ENCODE results near the gene CTSZ.

Gene CTSZ

DNA sequence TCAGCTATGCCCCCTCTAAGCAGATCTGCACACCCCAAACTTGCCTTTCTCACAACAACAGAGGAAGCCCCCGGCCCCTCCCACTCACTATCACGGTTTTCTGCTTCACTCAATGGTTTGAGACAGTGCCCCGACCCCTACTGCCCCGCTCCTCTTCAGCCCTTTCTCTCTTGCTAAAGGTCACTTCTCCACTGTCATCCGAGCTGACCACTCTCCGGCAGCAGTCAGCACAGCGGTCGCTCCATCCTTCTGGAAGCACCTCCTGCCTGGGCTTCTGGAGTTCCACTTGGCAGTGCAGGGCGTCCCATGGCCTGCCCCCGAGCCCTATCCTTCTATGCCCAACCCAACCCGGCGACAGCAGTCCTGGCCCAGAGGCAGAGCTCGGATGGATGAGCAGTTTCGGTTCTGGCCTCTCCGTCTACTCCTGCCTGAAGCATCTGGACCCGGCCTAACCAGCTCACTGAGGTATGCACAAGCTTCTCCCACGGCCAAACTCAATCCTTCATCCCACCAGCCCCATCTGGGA, 4.1 kb downstream of the CTSZ start (continued):
- TF ChIP-seq PATZ1 (CRISPR knock-in tag; IDR thresholded peaks at IDR 0.05; ENCODE audit: borderline replicate concordance) (no peak), ISL1 (CRISPR knock-in tag; IDR thresholded peaks at IDR 0.05) (no peak), ESRRG (CRISPR knock-in tag; IDR thresholded peaks at IDR 0.05) (no peak)

- TF ChIP-seq SNAI2 (CRISPR knock-in tag; IDR thresholded peaks at IDR 0.05) (no peak), POU6F1 (CRISPR knock-in tag; IDR thresholded peaks at IDR 0.05; ENCODE audit: borderline replicate concordance, low read depth) (no peak), RARB (CRISPR knock-in tag; IDR thresholded peaks at IDR 0.05) (no peak), ZFP30 (CRISPR knock-in tag; IDR thresholded peaks at IDR 0.05) (no peak), ZFP3 (CRISPR knock-in tag; IDR thresholded peaks at IDR 0.05) (no peak), ZC3H10 (CRISPR knock-in tag; IDR thresholded peaks at IDR 0.05) (no peak), ARNTL (CRISPR knock-in tag; IDR thresholded peaks at IDR 0.05; ENCODE audit: borderline replicate concordance, low read depth) (no peak), ESRRG (CRISPR knock-in tag; IDR thresholded peaks at IDR 0.05) (no peak), GLIS3 (CRISPR knock-in tag; IDR thresholded peaks at IDR 0.05) (no peak), CSDC2 (CRISPR knock-in tag; IDR thresholded peaks at IDR 0.05) (no peak), BACH2 (CRISPR knock-in tag; IDR thresholded peaks at IDR 0.05; ENCODE audit: borderline replicate concordance) (no peak), ZNF8 (CRISPR knock-in tag; IDR thresholded peaks at IDR 0.05) (no peak), ISL1 (CRISPR knock-in tag; IDR thresholded peaks at IDR 0.05) (no peak), TCF4 (CRISPR knock-in tag; IDR thresholded peaks at IDR 0.05; ENCODE audit: borderline replicate concordance) (no peak), ZNF70 (CRISPR knock-in tag; IDR thresholded peaks at IDR 0.05) (no peak), ZNF565 (CRISPR knock-in tag; conservative IDR thresholded peaks at IDR 0.05; ENCODE audit: low read depth) (no peak), PATZ1 (CRISPR knock-in tag; IDR thresholded peaks at IDR 0.05; ENCODE audit: borderline replicate concordance) (no peak), TOX (CRISPR knock-in tag; IDR thresholded peaks at IDR 0.05; ENCODE audit: borderline replicate concordance) (no peak), CREB5 (CRISPR knock-in tag; IDR thresholded peaks at IDR 0.05; ENCODE audit: low read depth) (no peak)
- TF ChIP-seq, protein P1, sequence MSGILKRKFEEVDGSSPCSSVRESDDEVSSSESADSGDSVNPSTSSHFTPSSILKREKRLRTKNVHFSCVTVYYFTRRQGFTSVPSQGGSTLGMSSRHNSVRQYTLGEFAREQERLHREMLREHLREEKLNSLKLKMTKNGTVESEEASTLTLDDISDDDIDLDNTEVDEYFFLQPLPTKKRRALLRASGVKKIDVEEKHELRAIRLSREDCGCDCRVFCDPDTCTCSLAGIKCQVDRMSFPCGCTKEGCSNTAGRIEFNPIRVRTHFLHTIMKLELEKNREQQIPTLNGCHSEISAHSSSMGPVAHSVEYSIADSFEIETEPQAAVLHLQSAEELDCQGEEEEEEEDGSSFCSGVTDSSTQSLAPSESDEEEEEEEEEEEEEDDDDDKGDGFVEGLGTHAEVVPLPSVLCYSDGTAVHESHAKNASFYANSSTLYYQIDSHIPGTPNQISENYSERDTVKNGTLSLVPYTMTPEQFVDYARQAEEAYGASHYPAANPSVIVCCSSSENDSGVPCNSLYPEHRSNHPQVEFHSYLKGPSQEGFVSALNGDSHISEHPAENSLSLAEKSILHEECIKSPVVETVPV (CRISPR knock-in tag; IDR thresholded peaks at IDR 0.05), result no peak
Observed at GRCh38 chr20:59002388-59002787, 4.7 kb downstream of the CTSZ start.

GRCh38 chr20:59001449-59002171, 5.4 kb downstream of the CTSZ start:
- no peak for TF ChIP-seq PATZ1 (CRISPR knock-in tag; IDR thresholded peaks at IDR 0.05; ENCODE audit: borderline replicate concordance)
- no peak for TF ChIP-seq OSR1 (CRISPR knock-in tag; IDR thresholded peaks at IDR 0.05)
- no peak for TF ChIP-seq ESRRG (CRISPR knock-in tag; IDR thresholded peaks at IDR 0.05)
- no peak for TF ChIP-seq RARB (CRISPR knock-in tag; IDR thresholded peaks at IDR 0.05)
- no peak for TF ChIP-seq CREB5 (CRISPR knock-in tag; IDR thresholded peaks at IDR 0.05; ENCODE audit: low read depth)
- TF ChIP-seq ARNTL (CRISPR knock-in tag; IDR thresholded peaks at IDR 0.05; ENCODE audit: borderline replicate concordance, low read depth), result no peak
- no peak for TF ChIP-seq ZNF70 (CRISPR knock-in tag; IDR thresholded peaks at IDR 0.05)
- no peak for TF ChIP-seq ZNF565 (CRISPR knock-in tag; conservative IDR thresholded peaks at IDR 0.05; ENCODE audit: low read depth)
- no peak for TF ChIP-seq ZC3H10 (CRISPR knock-in tag; IDR thresholded peaks at IDR 0.05)
- TF ChIP-seq BACH2 (CRISPR knock-in tag; IDR thresholded peaks at IDR 0.05; ENCODE audit: borderline replicate concordance), result no peak
- TF ChIP-seq PPARA (CRISPR knock-in tag; IDR thresholded peaks at IDR 0.05; ENCODE audit: borderline replicate concordance), result no peak
- ATAC-seq, result no peak

More at GRCh38 chr20:59002388-59002787, 4.7 kb downstream of the CTSZ start:
- no peak for ATAC-seq

Data from SK-N-SH treated with all-trans-retinoic acid at 6 μM for 48 hours (cell line).